Activated CD8-positive, alpha-beta T cell treated with anti-CD3 and anti-CD28 coated beads for 36 hours (primary cell): ENCODE data around the gene SRSF4. TPM values are rescaled to one million over a fixed set of nuclear protein-coding genes. Genes with fewer than 3 reads are reported as not detected.
A peak's percentile ranks its signal among the peaks of the same experiment; 100 is the strongest.

Experiments
- ATAC-seq: fragments of 200-7000 bp; cut with Tn5 transposase; one replicate; pipeline ENCODE4 v1.10.0; 2021; ENCODE audit warnings: mild to moderate bottlenecking, moderate library complexity
- CTCF ChIA-PET: fragments of 350-600 bp; sonication (Branson Sonifier 250); formaldehyde crosslinking; loops from one replicate; lab custom pipeline; 2021; ENCODE audit warnings: antibody characterized with exemption; lab: Charles Lee
- POLR2A ChIA-PET: fragments of 350-600 bp; sonication (Branson Sonifier 250); formaldehyde crosslinking; loops from one replicate; lab custom pipeline; 2021; ENCODE audit warnings: antibody characterized with exemption; lab: Charles Lee
- DNase-seq: peaks from one replicate; pipeline ENCODE4 v3.0.0-alpha.2; 2020
- H3K27ac Mint-ChIP-seq: one replicate; pipeline ENCODE4 v1.8.0; 2021; ENCODE audit warnings: mild to moderate bottlenecking, mixed read lengths
- H3K27me3 Mint-ChIP-seq: one replicate; pipeline ENCODE4 v1.8.0; 2021; ENCODE audit warnings: mixed read lengths
- H3K36me3 Mint-ChIP-seq: one replicate; pipeline ENCODE4 v1.8.0; 2021; ENCODE audit warnings: low read depth, mixed read lengths
- H3K4me1 Mint-ChIP-seq: one replicate; pipeline ENCODE4 v1.8.0; 2021; ENCODE audit warnings: low read depth, mixed read lengths
- H3K4me3 Mint-ChIP-seq: one replicate; pipeline ENCODE4 v1.8.0; 2021; ENCODE audit warnings: mild to moderate bottlenecking, moderate library complexity, mixed read lengths
- H3K9me3 Mint-ChIP-seq: one replicate; pipeline ENCODE4 v1.8.0; 2021; ENCODE audit warnings: mixed read lengths
- intact Hi-C: fragments of 100-400 bp; cut with micrococcal nuclease; formaldehyde crosslinking; loops from one replicate; pipeline ENCODE4 v1.10.0; 2022
- total RNA-seq, 2 experiments: library from RNA; stranded (reverse); gene quantifications; one replicate each; pipeline ENCODE4 v1.2.3, GENCODE V29; 2021
- TF ChIP-seq, protein P1 (sequence below): fragments of 200-600 bp; IDR thresholded peaks from one replicate; pipeline ENCODE4 v1.8.0; 2022; ENCODE audit warnings: antibody characterized with exemption, mild to moderate bottlenecking

The SRSF4 gene
- total RNA-seq, 2 experiments from 2014 or later: 121 to 123 TPM

DNA sequence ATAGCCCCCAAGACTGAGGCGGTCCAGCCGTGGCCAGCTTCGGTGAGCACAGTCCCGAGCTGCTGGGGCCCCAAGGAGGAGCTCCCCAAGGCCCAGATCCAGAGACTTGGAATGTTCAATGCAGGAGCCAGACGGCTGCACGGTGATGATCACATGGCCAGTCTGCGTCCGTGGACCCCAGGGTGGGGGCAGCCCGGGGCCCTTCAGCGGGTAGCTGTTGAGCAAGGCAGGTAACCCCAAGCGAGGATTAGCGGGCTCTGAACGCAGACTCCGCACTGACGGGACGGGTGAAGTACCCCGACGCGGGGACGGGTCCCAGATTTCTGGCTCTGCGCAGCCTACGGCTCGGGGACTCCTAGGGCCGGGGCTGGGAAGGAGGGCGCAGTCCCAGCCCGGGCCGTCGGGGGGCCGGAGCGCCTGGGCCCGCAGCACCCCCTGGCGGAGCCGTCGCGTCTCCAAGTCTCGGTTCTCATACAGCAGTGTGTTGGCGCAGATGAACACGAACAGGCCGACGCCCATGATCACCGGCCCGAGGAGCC lies 60.7 kb downstream of the SRSF4 start:
- intact Hi-C loops: loop anchor here (5.0 kb wide), 1 partner anchor 239 kb away; no protein-coding TSS in a partner anchor
- TF ChIP-seq, protein P1, sequence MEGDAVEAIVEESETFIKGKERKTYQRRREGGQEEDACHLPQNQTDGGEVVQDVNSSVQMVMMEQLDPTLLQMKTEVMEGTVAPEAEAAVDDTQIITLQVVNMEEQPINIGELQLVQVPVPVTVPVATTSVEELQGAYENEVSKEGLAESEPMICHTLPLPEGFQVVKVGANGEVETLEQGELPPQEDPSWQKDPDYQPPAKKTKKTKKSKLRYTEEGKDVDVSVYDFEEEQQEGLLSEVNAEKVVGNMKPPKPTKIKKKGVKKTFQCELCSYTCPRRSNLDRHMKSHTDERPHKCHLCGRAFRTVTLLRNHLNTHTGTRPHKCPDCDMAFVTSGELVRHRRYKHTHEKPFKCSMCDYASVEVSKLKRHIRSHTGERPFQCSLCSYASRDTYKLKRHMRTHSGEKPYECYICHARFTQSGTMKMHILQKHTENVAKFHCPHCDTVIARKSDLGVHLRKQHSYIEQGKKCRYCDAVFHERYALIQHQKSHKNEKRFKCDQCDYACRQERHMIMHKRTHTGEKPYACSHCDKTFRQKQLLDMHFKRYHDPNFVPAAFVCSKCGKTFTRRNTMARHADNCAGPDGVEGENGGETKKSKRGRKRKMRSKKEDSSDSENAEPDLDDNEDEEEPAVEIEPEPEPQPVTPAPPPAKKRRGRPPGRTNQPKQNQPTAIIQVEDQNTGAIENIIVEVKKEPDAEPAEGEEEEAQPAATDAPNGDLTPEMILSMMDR: peak; percentile 98
- ATAC-seq (peak; percentile 66), DNase-seq (peak; percentile 81)
- H3K4me1 Mint-ChIP-seq: peaks cover 2% of the 10 kb centered on the region
- H3K27ac Mint-ChIP-seq: no peak overlapping the region
- CTCF ChIA-PET: interaction anchor here (0.6 to 2.6 kb wide), 13 partner anchors 8 to 244 kb away, joined by 3 to 14 read pairs (median 4); no protein-coding TSS in a partner anchor
- peaks cover 16% of the 10 kb centered on the region for H3K27me3 Mint-ChIP-seq
- peaks cover 17% of the 10 kb centered on the region for H3K36me3 Mint-ChIP-seq
- POLR2A ChIA-PET: interaction anchor here (0.9 to 1.2 kb wide), 2 partner anchors 10 to 50 kb away, joined by 3 read pairs; no protein-coding TSS in a partner anchor
- H3K9me3 Mint-ChIP-seq: no peaks in the 10 kb centered on the region
- H3K4me3 Mint-ChIP-seq: no peak overlapping the region

DNA sequence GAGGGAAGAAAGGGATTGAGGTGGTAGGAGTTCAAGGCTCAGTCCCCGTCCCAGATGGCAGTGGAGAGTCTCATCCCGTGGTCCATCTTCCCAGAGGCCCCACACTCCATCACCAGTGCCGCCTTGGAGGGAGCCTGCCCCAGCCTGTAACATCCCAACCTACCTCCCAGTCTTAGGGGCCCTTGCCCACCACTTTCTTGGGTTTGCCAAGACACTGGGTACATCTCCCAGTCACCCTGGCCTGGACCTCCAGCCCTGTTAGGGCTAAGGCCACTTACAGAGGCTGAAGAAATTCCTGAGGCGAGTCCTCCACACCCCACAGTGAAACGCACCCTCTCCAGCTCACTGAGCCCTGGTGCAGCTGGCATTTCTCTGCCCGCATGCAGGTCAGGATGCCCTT lies 61.3 kb downstream of the SRSF4 start:
- H3K4me3 Mint-ChIP-seq: no peak overlapping the region
- peaks cover 2% of the 10 kb centered on the region for H3K4me1 Mint-ChIP-seq
- TF ChIP-seq, protein P1: no peak
- H3K36me3 Mint-ChIP-seq: peaks cover 17% of the 10 kb centered on the region
- no peak for ATAC-seq
- ChIA-PET POLR2A (interaction anchor here (0.9 to 1.2 kb wide), 3 partner anchors 9 to 205 kb away, joined by 3 read pairs; no protein-coding TSS in a partner anchor), CTCF (interaction anchor here (0.8 to 2.6 kb wide), 4 partner anchors 8 to 243 kb away, joined by 3 to 14 read pairs (median 4); no protein-coding TSS in a partner anchor)
- H3K27ac Mint-ChIP-seq: no peak overlapping the region
- no peaks in the 10 kb centered on the region for H3K9me3 Mint-ChIP-seq
- no peak for DNase-seq
- H3K27me3 Mint-ChIP-seq: peaks cover 10% of the 10 kb centered on the region
- intact Hi-C loops: loop anchor here (5.0 kb wide), 1 partner anchor 238 kb away; no protein-coding TSS in a partner anchor

DNA sequence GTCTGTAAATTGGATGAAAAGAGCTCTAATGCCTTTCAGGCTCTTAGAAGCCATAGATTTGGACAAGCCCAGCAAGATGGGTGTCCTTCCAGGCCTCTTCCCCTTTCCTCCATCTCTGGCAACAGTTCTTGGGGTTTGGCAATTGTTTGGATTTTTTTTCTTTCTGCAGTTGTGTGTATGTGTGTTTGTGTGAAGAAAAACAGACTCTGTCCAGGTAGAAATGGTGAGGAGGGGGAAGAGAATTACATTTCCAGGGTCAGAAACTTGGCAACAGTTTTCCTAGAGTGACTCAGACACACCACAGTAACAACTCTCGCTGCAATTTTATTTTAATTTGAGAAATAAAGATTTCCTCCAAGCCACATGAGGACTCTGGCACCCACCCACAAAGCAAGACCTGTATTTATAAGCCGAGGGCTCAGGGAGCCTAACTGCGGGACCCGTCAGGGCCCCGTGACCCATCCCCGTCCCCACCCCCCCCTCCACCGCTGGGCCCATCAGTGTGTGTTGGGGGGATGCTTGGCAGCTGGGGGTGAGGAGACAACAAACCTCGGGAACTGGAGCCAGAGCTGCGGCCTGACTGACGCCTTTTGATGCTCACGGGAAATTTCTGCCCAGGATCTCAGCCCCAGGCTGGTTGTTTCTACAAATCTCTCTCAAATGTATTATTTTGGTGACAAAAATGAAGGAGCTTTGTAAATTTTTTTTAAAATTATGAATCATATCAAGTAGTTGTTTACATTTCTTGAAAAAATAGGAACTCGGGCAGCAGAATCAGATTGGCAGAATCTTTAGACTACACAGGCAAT lies 62.4 kb downstream of the SRSF4 start:
- no peaks in the 10 kb centered on the region for H3K9me3 Mint-ChIP-seq
- H3K4me1 Mint-ChIP-seq: peaks cover 4% of the 10 kb centered on the region
- H3K4me3 Mint-ChIP-seq: no peak overlapping the region
- POLR2A ChIA-PET: interaction anchor here (0.9 to 1.2 kb wide), 3 partner anchors 48 to 204 kb away, joined by 3 read pairs; no protein-coding TSS in a partner anchor
- peaks cover 19% of the 10 kb centered on the region for H3K36me3 Mint-ChIP-seq
- ATAC-seq (no peak), DNase-seq (no peak)
- peaks cover 8% of the 10 kb centered on the region for H3K27me3 Mint-ChIP-seq
- TF ChIP-seq, protein P1: no peak
- CTCF ChIA-PET: interaction anchor here (1.2 to 3.9 kb wide), 5 partner anchors 13 to 242 kb away, joined by 3 to 14 read pairs (median 5); no protein-coding TSS in a partner anchor
- no peak overlapping the region for H3K27ac Mint-ChIP-seq
- intact Hi-C loops: loop anchor here (10.0 kb wide), 1 partner anchor 75 kb away; no protein-coding TSS in a partner anchor

GRCh38 chr1:29117381-29117780 lies 64.3 kb downstream of the SRSF4 start:
- Mint-ChIP-seq H3K27ac (peak overlapping the region; percentile 29), H3K4me3 (no peak overlapping the region), H3K27me3 (peaks cover 2% of the 10 kb centered on the region), H3K36me3 (peaks cover 19% of the 10 kb centered on the region), H3K9me3 (no peaks in the 10 kb centered on the region), H3K4me1 (peaks cover 10% of the 10 kb centered on the region)
- ATAC-seq (no peak), DNase-seq (no peak)
- TF ChIP-seq, protein P1: no peak
- POLR2A ChIA-PET: no interaction called here
- intact Hi-C loops: loop anchor here (10.0 kb wide), 1 partner anchor 73 kb away; no protein-coding TSS in a partner anchor
- CTCF ChIA-PET: interaction anchor here (0.8 to 4.0 kb wide), 7 partner anchors 14 to 240 kb away, joined by 3 to 14 read pairs (median 3); no protein-coding TSS in a partner anchor
